ENCODE results near the gene FKBP11.

The FKBP11 gene

GRCh38 chr12:48961801-48962200 is 36.5 kb upstream of the FKBP11 start:
- H3K9me2 ChIP-seq (replicated peaks; ENCODE audit: control insufficient read depth, low read length), result no peaks in the 10 kb centered on the region
- no peak overlapping the region for H3K4me2 ChIP-seq (ENCODE audit: low read length)

DNA sequence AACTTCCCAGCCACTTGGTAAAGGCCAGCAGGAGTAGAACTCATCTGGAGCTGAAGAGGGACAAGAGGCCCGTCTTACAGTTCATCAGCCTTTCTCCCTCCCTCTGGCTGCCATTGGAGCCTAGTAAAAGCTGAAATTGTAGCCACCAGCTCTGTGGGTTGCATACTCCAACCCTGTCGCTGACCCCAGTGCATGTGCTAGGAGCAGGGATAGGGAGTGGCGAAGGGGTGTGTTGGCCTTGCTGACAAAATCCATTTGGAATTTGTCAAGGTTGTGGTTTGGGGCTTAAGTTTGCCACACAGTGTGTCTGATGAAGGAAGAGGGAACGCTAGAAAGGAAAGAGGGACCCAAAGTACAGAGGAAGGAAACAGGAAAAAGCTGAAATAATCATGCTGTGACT is 36.0 kb upstream of the FKBP11 start:
- Histone ChIP-seq H3K27ac (ENCODE audit: low read depth, low read length) (no peak overlapping the region), H3K27me3 (ENCODE audit: control insufficient read depth, low read length) (no peaks in the 10 kb centered on the region), H3K4me2 (ENCODE audit: low read length) (no peak overlapping the region), H3K36me3 (ENCODE audit: control insufficient read depth, low read length) (no peaks in the 10 kb centered on the region; the same call in 1 of the 2 replicates), H3K9me3 (ENCODE audit: control insufficient read depth, insufficient read depth, low read length) (no peaks in the 10 kb centered on the region), H3K9me2 (replicated peaks; ENCODE audit: control insufficient read depth, low read length) (no peaks in the 10 kb centered on the region), H3F3A (ENCODE audit: control insufficient read depth, insufficient read depth) (0 out of 2 replicates have a peak, but pooled peaks cover 4% of the 10 kb centered on the region), H3K4me3 (ENCODE audit: low read length) (no peak overlapping the region), H4K20me1 (ENCODE audit: control insufficient read depth, insufficient read depth, low read depth, low read length) (no peaks in the 10 kb centered on the region), H3K79me2 (ENCODE audit: control insufficient read depth, low read length) (peaks cover 8% of the 10 kb centered on the region), H3K4me1 (ENCODE audit: control insufficient read depth, low read length) (peaks cover 18% of the 10 kb centered on the region)
- TF ChIP-seq EZH2phosphoT487 (IDR thresholded peaks at IDR 0.05; ENCODE audit: borderline replicate concordance, low read length), result no peak
- no peak for TF ChIP-seq CTCF (IDR thresholded peaks at IDR 0.05; ENCODE audit: low read depth, low read length, poor library complexity, severe bottlenecking)

More at GRCh38 chr12:48961801-48962200, 36.5 kb upstream of the FKBP11 start:
- H4K20me1 ChIP-seq (ENCODE audit: control insufficient read depth, insufficient read depth, low read depth, low read length), result no peaks in the 10 kb centered on the region
- H3K9me3 ChIP-seq (ENCODE audit: control insufficient read depth, insufficient read depth, low read length), result no peaks in the 10 kb centered on the region
- no peaks in the 10 kb centered on the region for H3K27me3 ChIP-seq (ENCODE audit: control insufficient read depth, low read length)
- H3K27ac ChIP-seq (ENCODE audit: low read depth, low read length), result no peak overlapping the region
- H3K36me3 ChIP-seq (ENCODE audit: control insufficient read depth, low read length), result no peaks in the 10 kb centered on the region; the same call in 1 of the 2 replicates
- H3K79me2 ChIP-seq (ENCODE audit: control insufficient read depth, low read length), result peaks cover 4% of the 10 kb centered on the region
- H3K4me3 ChIP-seq (ENCODE audit: low read length), result no peak overlapping the region
- H3F3A ChIP-seq (ENCODE audit: control insufficient read depth, insufficient read depth), result peaks cover 4% of the 10 kb centered on the region; the same call in 1 of the 2 replicates
- TF ChIP-seq CTCF (IDR thresholded peaks at IDR 0.05; ENCODE audit: low read depth, low read length, poor library complexity, severe bottlenecking) (no peak), EZH2phosphoT487 (IDR thresholded peaks at IDR 0.05; ENCODE audit: borderline replicate concordance, low read length) (no peak)
- peaks cover 23% of the 10 kb centered on the region for H3K4me1 ChIP-seq (ENCODE audit: control insufficient read depth, low read length)

- Histone ChIP-seq H3K4me3 (ENCODE audit: low read length) (no peak overlapping the region), H3K27me3 (ENCODE audit: control insufficient read depth, low read length) (no peaks in the 10 kb centered on the region), H3K4me1 (ENCODE audit: control insufficient read depth, low read length) (peaks cover 18% of the 10 kb centered on the region), H3K79me2 (ENCODE audit: control insufficient read depth, low read length) (peaks cover 13% of the 10 kb centered on the region), H3K27ac (ENCODE audit: low read depth, low read length) (no peak overlapping the region), H3F3A (ENCODE audit: control insufficient read depth, insufficient read depth) (0 out of 2 replicates have a peak, but pooled peaks cover 4% of the 10 kb centered on the region), H3K9me2 (replicated peaks; ENCODE audit: control insufficient read depth, low read length) (no peaks in the 10 kb centered on the region), H3K4me2 (ENCODE audit: low read length) (no peak overlapping the region), H3K9me3 (ENCODE audit: control insufficient read depth, insufficient read depth, low read length) (no peaks in the 10 kb centered on the region), H4K20me1 (ENCODE audit: control insufficient read depth, insufficient read depth, low read depth, low read length) (no peaks in the 10 kb centered on the region; the same call in 1 of the 2 replicates), H3K36me3 (ENCODE audit: control insufficient read depth, low read length) (peaks cover 3% of the 10 kb centered on the region)
- TF ChIP-seq EZH2phosphoT487 (IDR thresholded peaks at IDR 0.05; ENCODE audit: borderline replicate concordance, low read length) (no peak), CTCF (IDR thresholded peaks at IDR 0.05; ENCODE audit: low read depth, low read length, poor library complexity, severe bottlenecking) (no peak)
Observed at GRCh38 chr12:48960834-48961233, 35.5 kb upstream of the FKBP11 start.

Measured in DOHH2 (cell line).